ENCODE data around the gene OSBPL10. TPM values are rescaled to one million over a fixed set of nuclear protein-coding genes. Genes with fewer than 3 reads are reported as not detected.

Gene OSBPL10
- total RNA-seq (ENCODE audit: low replicate concordance): 5.1 and 8.4 TPM in 2 replicates

GRCh38 chr3:31981206-31982181, at the start of gene OSBPL10, which contains the start of gene ZNF860:
TSS of gene OSBPL10 (minus strand) at chr3:31981262. CDS start at chr3:31981179, 83 bp downstream.
TSS of gene ZNF860 (plus strand) at chr3:31981750. CDS start at chr3:31989080, 7,330 bp downstream.
- peak within 1 kb of the TSS; percentile 75 for H3K4me3 ChIP-seq
- Mint-ChIP-seq H3K27me3 (ENCODE audit: insufficient read depth, low read depth) (peaks cover 19% of the 10 kb centered on the region), H3K36me3 (no peaks in the 10 kb centered on the region), H3K27ac (no peak within 1 kb of the TSS), H3K4me3 (peak within 1 kb of the TSS; percentile 89), H3K4me1 (peaks cover 6% of the 10 kb centered on the region), H3K9me3 (no peaks in the 10 kb centered on the region)
- H3F3A ChIP-seq (ENCODE audit: low read depth): peaks cover 23% of the 10 kb centered on the region
- peak within 1 kb of the TSS; percentile 99 for H2AFZ ChIP-seq (replicated peaks)
- peak within 1 kb of the TSS; percentile 79 for H3K4me2 ChIP-seq
- no peaks in the 10 kb centered on the region for H3K9me3 ChIP-seq (ENCODE audit: low read depth)
- H3K36me3 ChIP-seq: no peaks in the 10 kb centered on the region
- H3K27ac ChIP-seq: no peak within 1 kb of the TSS
- H4K20me1 ChIP-seq (ENCODE audit: low read depth): no peaks in the 10 kb centered on the region
- no peak within 1 kb of the TSS for H3K9ac ChIP-seq
- peaks cover 34% of the 10 kb centered on the region for H3K27me3 ChIP-seq
- H3K4me1 ChIP-seq: no peaks in the 10 kb centered on the region
- TF ChIP-seq EZH2 (IDR thresholded peaks at IDR 0.05) (peak; percentile 26), CTCF (IDR thresholded peaks at IDR 0.05) (no peak)
- DNase-seq (ENCODE audit: low spot score): peak; percentile 75
- no peaks in the 10 kb centered on the region for H3K79me2 ChIP-seq (ENCODE audit: low read depth)

GRCh38 chr3:32026593-32026992, 45.5 kb upstream of the OSBPL10 start:
- H3K9me3 Mint-ChIP-seq: no peaks in the 10 kb centered on the region
- Histone ChIP-seq H3K9me3 (ENCODE audit: low read depth) (no peaks in the 10 kb centered on the region), H3K4me2 (no peak overlapping the region), H3K79me2 (ENCODE audit: low read depth) (no peaks in the 10 kb centered on the region), H4K20me1 (ENCODE audit: low read depth) (no peaks in the 10 kb centered on the region), H3K27me3 (no peaks in the 10 kb centered on the region), H3K27ac (no peak overlapping the region), H3F3A (ENCODE audit: low read depth) (no peaks in the 10 kb centered on the region), H3K9ac (no peak overlapping the region), H3K4me1 (no peaks in the 10 kb centered on the region), H2AFZ (replicated peaks) (no peak overlapping the region), H3K36me3 (no peaks in the 10 kb centered on the region), H3K4me3 (no peak overlapping the region)
- no peaks in the 10 kb centered on the region for H3K27me3 Mint-ChIP-seq (ENCODE audit: insufficient read depth, low read depth)
- H3K27ac Mint-ChIP-seq: no peak overlapping the region
- H3K36me3 Mint-ChIP-seq: no peaks in the 10 kb centered on the region
- no peak for DNase-seq (ENCODE audit: low spot score)
- TF ChIP-seq CTCF (IDR thresholded peaks at IDR 0.05): no peak
- no peak for TF ChIP-seq EZH2 (IDR thresholded peaks at IDR 0.05)
- TF ChIP-seq EZH2phosphoT487 (IDR thresholded peaks at IDR 0.05): no peak
- no peak overlapping the region for H3K4me3 Mint-ChIP-seq
- no peaks in the 10 kb centered on the region for H3K4me1 Mint-ChIP-seq

- no peaks in the 10 kb centered on the region for H4K20me1 ChIP-seq (ENCODE audit: low read depth)
These were observed 41.9 kb upstream of the OSBPL10 start for GRCh38 chr3:32022947-32023346.

More at GRCh38 chr3:32022947-32023346, 41.9 kb upstream of the OSBPL10 start:
- no peak overlapping the region for H3K4me3 ChIP-seq
- H3K9me3 ChIP-seq (ENCODE audit: low read depth): no peaks in the 10 kb centered on the region
- Mint-ChIP-seq H3K36me3 (no peaks in the 10 kb centered on the region), H3K4me1 (no peaks in the 10 kb centered on the region), H3K27me3 (ENCODE audit: insufficient read depth, low read depth) (no peaks in the 10 kb centered on the region), H3K4me3 (no peak overlapping the region), H3K9me3 (no peaks in the 10 kb centered on the region), H3K27ac (no peak overlapping the region)
- H3K79me2 ChIP-seq (ENCODE audit: low read depth): no peaks in the 10 kb centered on the region
- no peaks in the 10 kb centered on the region for H3F3A ChIP-seq (ENCODE audit: low read depth)
- H3K9ac ChIP-seq: no peak overlapping the region
- TF ChIP-seq EZH2phosphoT487 (IDR thresholded peaks at IDR 0.05): no peak
- no peak for TF ChIP-seq EZH2 (IDR thresholded peaks at IDR 0.05)
- no peak for TF ChIP-seq CTCF (IDR thresholded peaks at IDR 0.05)
- no peak overlapping the region for H3K4me2 ChIP-seq
- no peaks in the 10 kb centered on the region for H3K36me3 ChIP-seq
- H3K4me1 ChIP-seq: no peaks in the 10 kb centered on the region
- no peaks in the 10 kb centered on the region for H3K27me3 ChIP-seq
- no peak overlapping the region for H2AFZ ChIP-seq (replicated peaks)
- no peak for DNase-seq (ENCODE audit: low spot score)
- no peak overlapping the region for H3K27ac ChIP-seq

Data from neural progenitor cell (in vitro differentiated cells).